Measurements from ENCODE around the gene CDK19. TPM values are rescaled to one million over a fixed set of nuclear protein-coding genes. Genes with fewer than 3 reads are reported as not detected.

The CDK19 gene
- total and polyA plus RNA-seq, 4 experiments from 2014 or later, result 1.0 to 24.3 (median 13.2) TPM

DNA sequence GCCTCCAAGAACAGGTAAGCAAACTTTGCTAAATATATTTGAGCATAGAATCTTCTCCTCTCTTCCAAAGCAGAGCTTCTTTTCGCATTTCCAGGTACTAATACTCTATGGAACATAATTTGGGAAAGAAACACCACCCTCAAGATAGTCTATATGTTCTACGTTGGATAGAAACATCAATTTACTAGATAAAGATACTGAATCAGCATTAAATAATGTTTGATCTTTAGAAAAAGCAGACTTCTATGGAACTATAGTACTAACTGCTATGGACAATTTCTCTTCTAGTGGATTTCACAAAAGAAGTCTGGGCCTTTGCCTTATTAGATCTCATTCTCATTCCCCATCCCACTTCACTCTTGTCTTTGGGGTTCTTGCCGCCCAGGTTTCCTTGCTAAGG is 103.0 kb downstream of the CDK19 start:
- no peaks in the 10 kb centered on the region for H3K4me1 ChIP-seq (ENCODE audit: insufficient read depth, low read length)
- no peaks in the 10 kb centered on the region for H3K9me3 ChIP-seq (ENCODE audit: control insufficient read depth in 1 of 2, low read length in 2 of 2)
- Mint-ChIP-seq H3K27me3 (no peaks in the 10 kb centered on the region), H3K4me3 (no peak overlapping the region), H3K4me1 (peaks cover 0 to 4% (median 0%) of the 10 kb centered on the region in 4 donors), H3K36me3 (peaks cover 7 to 18% of the 10 kb centered on the region in 2 donors), H3K27ac (peak overlapping the region in 2 of 7 donors; percentile 31 to 39), H3K9me3 (no peaks in the 10 kb centered on the region)
- no peaks in the 10 kb centered on the region for H3K27me3 ChIP-seq (ENCODE audit: insufficient read depth, low read length)
- DNase-seq, result no peak
- H3K36me3 ChIP-seq (ENCODE audit: insufficient read depth, low read length), result no peaks in the 10 kb centered on the region
- CTCF ChIA-PET (ENCODE audit: partially characterized antibody), result interaction anchor here (0.6 to 1.4 kb wide), 2 partner anchors 8 to 295 kb away, joined by 3 read pairs; no protein-coding TSS in a partner anchor
- intact Hi-C loops (cut with micrococcal nuclease), result no loop called here
- H3K4me3 ChIP-seq (ENCODE audit: low read length in 2 of 2), result no peak overlapping the region
- H3K27ac ChIP-seq (ENCODE audit: low read depth, low read length), result no peak overlapping the region
- POLR2A ChIA-PET (ENCODE audit: partially characterized antibody), result no interaction called here

DNA sequence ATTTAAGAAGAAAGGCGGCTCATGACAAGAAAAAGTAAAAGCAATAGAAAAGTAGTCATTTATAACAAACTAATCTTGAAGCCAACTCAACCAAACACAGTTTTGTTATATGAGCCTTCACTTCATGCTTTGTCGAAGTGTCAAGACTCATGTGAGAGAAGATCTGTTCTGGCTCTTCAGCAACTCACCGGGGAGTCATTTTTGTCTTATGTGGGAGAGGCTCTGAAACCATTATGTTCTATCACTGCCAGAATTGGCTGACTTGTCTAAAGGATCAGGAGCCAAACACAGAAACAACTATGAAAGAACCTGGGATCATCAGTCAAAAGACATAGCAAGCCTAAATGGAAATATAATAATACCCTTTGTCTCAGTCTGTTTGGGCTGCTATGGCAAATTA is 105.2 kb downstream of the CDK19 start:
- Histone ChIP-seq H3K4me3 (ENCODE audit: low read length in 2 of 2) (no peak overlapping the region), H3K27ac (ENCODE audit: low read depth, low read length) (no peak overlapping the region), H3K36me3 (ENCODE audit: insufficient read depth, low read length) (no peaks in the 10 kb centered on the region), H3K4me1 (ENCODE audit: insufficient read depth, low read length) (no peaks in the 10 kb centered on the region), H3K27me3 (ENCODE audit: insufficient read depth, low read length) (no peaks in the 10 kb centered on the region), H3K9me3 (ENCODE audit: control insufficient read depth in 1 of 2, low read length in 2 of 2) (no peaks in the 10 kb centered on the region)
- H3K27me3 Mint-ChIP-seq, result no peaks in the 10 kb centered on the region
- POLR2A ChIA-PET (ENCODE audit: partially characterized antibody), result no interaction called here
- no peak for DNase-seq
- H3K4me3 Mint-ChIP-seq, result no peak overlapping the region
- H3K36me3 Mint-ChIP-seq, result peaks cover 7 to 24% of the 10 kb centered on the region in 2 donors
- H3K9me3 Mint-ChIP-seq, result no peaks in the 10 kb centered on the region
- CTCF ChIA-PET (ENCODE audit: partially characterized antibody), result no interaction called here
- peaks cover 0 to 4% (median under 1%) of the 10 kb centered on the region in 4 donors for H3K4me1 Mint-ChIP-seq
- intact Hi-C loops (cut with micrococcal nuclease), result no loop called here
- H3K27ac Mint-ChIP-seq, result no peak overlapping the region

DNA sequence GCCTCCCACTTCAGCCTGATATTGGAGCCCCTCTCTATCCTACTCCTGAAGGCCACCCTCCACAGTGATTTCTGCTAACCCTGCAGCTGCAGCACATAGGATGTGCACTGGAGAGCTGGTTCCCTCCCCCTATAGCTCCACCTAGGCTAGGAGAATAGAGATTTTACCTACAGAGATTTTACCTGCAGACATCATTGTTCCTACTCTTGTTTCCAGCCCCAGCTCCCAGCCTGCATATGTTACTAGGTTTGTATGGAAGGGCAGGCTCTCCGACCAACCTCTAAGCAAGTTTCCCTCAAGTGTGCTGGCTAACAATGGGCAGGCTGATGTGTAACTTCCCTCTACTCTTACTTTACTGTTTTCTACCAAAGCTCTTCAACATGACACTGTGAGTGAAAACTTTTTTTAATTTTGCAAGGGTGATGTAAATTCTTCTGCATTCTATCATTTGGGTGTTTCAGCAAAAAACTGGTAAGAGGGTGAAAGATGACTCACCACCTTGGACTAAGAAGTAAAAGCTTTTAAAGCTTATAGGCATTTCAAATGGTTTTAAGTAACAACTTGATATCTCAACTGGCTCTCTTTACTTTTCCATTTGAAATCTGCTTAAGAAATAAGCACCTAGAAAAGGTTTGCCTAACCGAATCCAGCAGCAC is 106.8 kb downstream of the CDK19 start:
- DNase-seq, result no peak
- Histone ChIP-seq H3K4me3 (ENCODE audit: low read length in 2 of 2) (no peak overlapping the region), H3K9me3 (ENCODE audit: control insufficient read depth in 1 of 2, low read length in 2 of 2) (no peaks in the 10 kb centered on the region), H3K27me3 (ENCODE audit: insufficient read depth, low read length) (no peaks in the 10 kb centered on the region), H3K4me1 (ENCODE audit: insufficient read depth, low read length) (no peaks in the 10 kb centered on the region), H3K36me3 (ENCODE audit: insufficient read depth, low read length) (no peaks in the 10 kb centered on the region), H3K27ac (ENCODE audit: low read depth, low read length) (no peak overlapping the region)
- Mint-ChIP-seq H3K4me1 (peaks cover 0 to 7% (median 2%) of the 10 kb centered on the region in 4 donors), H3K27ac (peak overlapping the region in 2 of 7 donors; percentile 4 to 9), H3K9me3 (no peaks in the 10 kb centered on the region), H3K36me3 (peaks cover 9 to 24% of the 10 kb centered on the region in 2 donors), H3K27me3 (no peaks in the 10 kb centered on the region), H3K4me3 (no peak overlapping the region)
- CTCF ChIA-PET (ENCODE audit: partially characterized antibody), result interaction anchor here (1.1 kb wide), 1 partner anchor 26 kb away, joined by 3 read pairs; no protein-coding TSS in a partner anchor
- POLR2A ChIA-PET (ENCODE audit: partially characterized antibody), result no interaction called here
- intact Hi-C loops (cut with micrococcal nuclease), result no loop called here

DNA sequence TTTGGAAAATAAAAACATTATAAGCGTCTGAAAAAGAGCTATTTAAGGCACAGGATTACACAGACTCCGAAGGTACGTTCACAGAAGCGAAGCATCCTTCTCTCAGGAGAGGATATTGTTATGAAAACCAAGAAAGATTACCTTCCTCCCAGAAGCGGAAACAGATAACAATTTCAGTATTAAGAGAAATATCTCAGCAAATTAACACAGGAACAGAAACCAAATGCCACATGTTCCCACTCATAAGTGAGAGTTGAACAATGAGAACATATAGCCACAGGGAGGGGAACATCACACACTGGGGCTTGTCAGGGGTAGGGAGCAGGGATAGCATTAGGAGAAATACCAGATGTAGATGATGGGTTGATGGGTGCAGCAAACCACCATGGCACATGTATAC is 109.7 kb downstream of the CDK19 start:
- Mint-ChIP-seq H3K36me3 (peaks cover 8 to 15% of the 10 kb centered on the region in 2 donors), H3K4me3 (no peak overlapping the region), H3K27ac (peak overlapping the region in 1 of 7 donors; percentile 53), H3K27me3 (no peaks in the 10 kb centered on the region), H3K9me3 (no peaks in the 10 kb centered on the region), H3K4me1 (peaks cover 0 to 7% (median 2%) of the 10 kb centered on the region in 4 donors)
- no peaks in the 10 kb centered on the region for H3K4me1 ChIP-seq (ENCODE audit: insufficient read depth, low read length)
- H3K27me3 ChIP-seq (ENCODE audit: insufficient read depth, low read length), result no peaks in the 10 kb centered on the region
- no peak for DNase-seq
- H3K4me3 ChIP-seq (ENCODE audit: low read length in 2 of 2), result no peak overlapping the region
- intact Hi-C loops (cut with micrococcal nuclease), result no loop called here
- no peaks in the 10 kb centered on the region for H3K9me3 ChIP-seq (ENCODE audit: control insufficient read depth in 1 of 2, low read length in 2 of 2)
- H3K36me3 ChIP-seq (ENCODE audit: insufficient read depth, low read length), result no peaks in the 10 kb centered on the region
- ChIA-PET CTCF (ENCODE audit: partially characterized antibody) (interaction anchor here (0.8 kb wide), 1 partner anchor 277 kb away, joined by 4 read pairs; no protein-coding TSS in a partner anchor), POLR2A (ENCODE audit: partially characterized antibody) (no interaction called here)
- no peak overlapping the region for H3K27ac ChIP-seq (ENCODE audit: low read depth, low read length)

DNA sequence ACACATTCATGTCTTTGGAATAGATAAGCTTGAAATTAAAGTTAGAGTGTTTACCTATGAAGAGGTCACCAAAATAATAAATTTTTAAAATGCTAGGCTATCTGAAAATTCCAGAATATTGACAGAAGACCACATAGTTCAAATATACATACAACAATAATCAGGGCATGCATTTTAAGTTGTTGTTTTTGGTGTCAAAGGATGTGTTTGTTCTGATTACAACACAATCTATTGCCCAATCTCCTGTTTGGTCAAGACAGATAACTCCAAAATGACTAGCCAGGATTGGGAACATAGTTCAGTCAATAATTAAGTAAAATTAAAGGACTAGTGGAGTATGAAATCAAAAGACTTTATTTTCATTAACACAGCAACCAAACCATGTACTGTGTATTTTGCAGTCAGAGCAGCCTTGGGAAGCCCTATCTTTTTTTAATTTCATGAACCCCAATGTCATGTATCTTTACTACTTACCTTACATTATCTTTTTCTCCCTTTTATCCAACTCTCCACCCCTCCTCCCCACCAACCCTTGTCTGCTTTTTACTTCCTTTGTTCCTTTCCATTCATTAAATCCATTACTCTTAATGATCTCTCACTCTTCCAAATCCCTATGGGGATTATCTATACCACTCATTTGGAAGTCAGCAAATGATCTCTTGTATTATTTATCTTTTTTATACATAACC is 111.2 kb downstream of the CDK19 start:
- Histone ChIP-seq H3K4me3 (ENCODE audit: low read length in 2 of 2) (no peak overlapping the region), H3K4me1 (ENCODE audit: insufficient read depth, low read length) (no peaks in the 10 kb centered on the region), H3K27ac (ENCODE audit: low read depth, low read length) (no peak overlapping the region), H3K36me3 (ENCODE audit: insufficient read depth, low read length) (no peaks in the 10 kb centered on the region), H3K9me3 (ENCODE audit: control insufficient read depth in 1 of 2, low read length in 2 of 2) (no peaks in the 10 kb centered on the region), H3K27me3 (ENCODE audit: insufficient read depth, low read length) (no peaks in the 10 kb centered on the region)
- Mint-ChIP-seq H3K4me3 (no peak overlapping the region), H3K36me3 (peaks cover 6% of the 10 kb centered on the region in 2 donors), H3K9me3 (no peaks in the 10 kb centered on the region), H3K27ac (peak overlapping the region in 2 of 7 donors; percentile 1 to 38), H3K27me3 (no peaks in the 10 kb centered on the region), H3K4me1 (peaks cover 0 to 7% (median 2%) of the 10 kb centered on the region in 4 donors)
- intact Hi-C loops (cut with micrococcal nuclease), result no loop called here
- DNase-seq, result no peak
- ChIA-PET POLR2A (ENCODE audit: partially characterized antibody) (no interaction called here), CTCF (ENCODE audit: partially characterized antibody) (no interaction called here)

DNA sequence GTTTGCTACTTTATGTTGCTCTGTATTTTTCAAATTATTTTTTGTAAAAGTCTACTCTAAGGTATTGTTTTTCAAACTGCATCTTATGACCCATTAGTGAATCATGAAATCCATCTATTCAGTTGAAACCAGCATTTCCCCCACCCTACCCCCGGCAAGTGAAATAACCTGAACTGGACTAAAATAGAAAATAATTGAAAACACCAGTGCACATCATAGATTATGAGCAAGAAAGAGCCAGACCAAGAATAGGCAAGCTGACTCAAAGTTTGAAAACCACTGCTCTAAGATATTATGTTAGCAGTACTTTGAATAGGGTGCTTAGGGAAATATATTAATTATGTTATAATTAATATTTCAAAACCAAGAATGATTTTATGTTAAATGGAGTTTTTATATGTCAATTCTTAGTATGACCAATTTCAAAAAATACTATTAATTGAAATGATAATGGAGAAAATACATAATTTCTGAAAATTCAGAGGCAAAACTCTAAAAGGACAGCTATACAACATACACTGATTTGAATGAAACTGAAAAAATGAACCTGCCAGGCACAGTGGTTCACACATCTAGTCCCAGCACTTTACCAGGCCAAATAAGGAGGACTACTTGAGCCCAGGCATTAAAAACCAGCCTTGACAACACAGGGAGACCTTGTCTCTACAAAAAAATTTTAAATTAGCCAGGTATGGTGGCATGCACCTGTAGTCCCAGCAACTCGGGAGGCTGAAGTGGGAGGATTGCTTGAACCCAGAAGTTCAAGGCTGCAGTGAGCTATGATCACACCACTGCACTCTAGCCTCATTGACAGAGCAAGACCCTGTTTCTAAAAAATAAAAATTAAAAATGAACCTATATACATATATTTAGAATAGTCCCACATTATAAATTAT is 112.0 kb downstream of the CDK19 start:
- Histone ChIP-seq H3K9me3 (ENCODE audit: control insufficient read depth in 1 of 2, low read length in 2 of 2) (no peaks in the 10 kb centered on the region), H3K4me3 (ENCODE audit: low read length in 2 of 2) (no peak overlapping the region), H3K27ac (ENCODE audit: low read depth, low read length) (no peak overlapping the region), H3K4me1 (ENCODE audit: insufficient read depth, low read length) (no peaks in the 10 kb centered on the region), H3K36me3 (ENCODE audit: insufficient read depth, low read length) (no peaks in the 10 kb centered on the region), H3K27me3 (ENCODE audit: insufficient read depth, low read length) (no peaks in the 10 kb centered on the region)
- intact Hi-C loops (cut with micrococcal nuclease), result no loop called here
- Mint-ChIP-seq H3K36me3 (peaks cover 4 to 6% of the 10 kb centered on the region in 2 donors), H3K27me3 (no peaks in the 10 kb centered on the region), H3K4me1 (peaks cover 0 to 4% (median 2%) of the 10 kb centered on the region in 4 donors), H3K9me3 (no peaks in the 10 kb centered on the region), H3K27ac (peak overlapping the region in 2 of 7 donors; percentile 19 to 51), H3K4me3 (no peak overlapping the region)
- ChIA-PET CTCF (ENCODE audit: partially characterized antibody) (no interaction called here), POLR2A (ENCODE audit: partially characterized antibody) (no interaction called here)
- DNase-seq, result no peak

DNA sequence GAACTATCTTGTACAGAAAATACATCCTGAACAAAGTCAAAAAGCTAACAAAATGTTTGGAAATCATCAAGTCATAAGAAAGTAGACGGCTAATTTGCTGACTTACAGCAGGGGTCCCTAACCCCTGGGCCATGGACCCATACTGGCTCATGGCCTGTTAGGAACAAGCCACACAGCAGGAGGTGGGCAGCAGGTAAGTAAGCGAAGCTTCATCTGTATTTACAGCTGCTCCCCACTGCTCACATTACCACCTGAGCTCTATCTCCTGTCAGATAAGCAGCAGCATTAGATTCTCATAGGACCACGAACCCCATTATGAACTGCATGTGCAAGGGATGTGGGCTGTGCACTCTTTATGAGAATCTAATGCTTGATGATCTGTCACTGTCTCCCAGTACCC is 115.5 kb downstream of the CDK19 start:
- Mint-ChIP-seq H3K27ac (peak overlapping the region in 2 of 7 donors; percentile 3 to 5), H3K27me3 (no peaks in the 10 kb centered on the region)

More for the DNA sequence above, 115.5 kb downstream of the CDK19 start:
- no peak overlapping the region for H3K4me3 ChIP-seq (ENCODE audit: low read length in 2 of 2)
- H3K9me3 ChIP-seq (ENCODE audit: control insufficient read depth in 1 of 2, low read length in 2 of 2), result no peaks in the 10 kb centered on the region
- ChIA-PET CTCF (ENCODE audit: partially characterized antibody) (interaction anchor here (1.0 kb wide), 2 partner anchors 16 to 162 kb away, joined by 3 to 4 read pairs; no protein-coding TSS in a partner anchor), POLR2A (ENCODE audit: partially characterized antibody) (interaction anchor here (1.4 kb wide), 1 partner anchor 175 kb away, joined by 6 read pairs; the partner anchor contains the start of gene AMD1)
- Mint-ChIP-seq H3K4me3 (no peak overlapping the region), H3K4me1 (peaks cover 0 to 7% (median under 1%) of the 10 kb centered on the region in 4 donors), H3K36me3 (peaks cover 6 to 9% of the 10 kb centered on the region in 2 donors), H3K9me3 (no peaks in the 10 kb centered on the region)
- no peaks in the 10 kb centered on the region for H3K4me1 ChIP-seq (ENCODE audit: insufficient read depth, low read length)
- H3K27me3 ChIP-seq (ENCODE audit: insufficient read depth, low read length), result no peaks in the 10 kb centered on the region
- H3K36me3 ChIP-seq (ENCODE audit: insufficient read depth, low read length), result no peaks in the 10 kb centered on the region
- no peak for DNase-seq
- intact Hi-C loops (cut with micrococcal nuclease), result no loop called here
- H3K27ac ChIP-seq (ENCODE audit: low read depth, low read length), result no peak overlapping the region
